ENCODE data around the gene TRAF6.

GRCh38 chr11:36454551-36454940 lies 55.5 kb downstream of the TRAF6 start:
- TF ChIP-seq CTCF (IDR thresholded peaks at IDR 0.05 in 2 of 3, conservative IDR thresholded peaks at IDR 0.05 in 1 of 3; ENCODE audit: control insufficient read depth in 2 of 3, extremely low read depth in 1 of 3, insufficient read depth in 1 of 3, low read depth in 3 of 3, low read length in 3 of 3) (no peak), POLR2A (IDR thresholded peaks at IDR 0.05; ENCODE audit: low read depth, low read length) (no peak), E2F4 (IDR thresholded peaks at IDR 0.05; ENCODE audit: low read depth, low read length) (no peak), TAF1 (IDR thresholded peaks at IDR 0.05; ENCODE audit: borderline replicate concordance, low read depth, low read length) (no peak), SPI1 (IDR thresholded peaks at IDR 0.05; ENCODE audit: borderline replicate concordance, insufficient read depth, low read depth, low read length) (no peak), HDAC2 (IDR thresholded peaks at IDR 0.05) (no peak)
